HCEC 1CT (cell line): Measurements from ENCODE around the gene ANKS1A.
"Not testable (repeated sequence)": the region's sequence is repeated elsewhere in the genome, so short reads cannot be mapped to it uniquely, and the experiment has no call there.

Experiments used
- DNase-seq: peaks from one replicate; pipeline ENCODE4 v3.0.0-alpha.2; 2017

ANKS1A gene

DNA sequence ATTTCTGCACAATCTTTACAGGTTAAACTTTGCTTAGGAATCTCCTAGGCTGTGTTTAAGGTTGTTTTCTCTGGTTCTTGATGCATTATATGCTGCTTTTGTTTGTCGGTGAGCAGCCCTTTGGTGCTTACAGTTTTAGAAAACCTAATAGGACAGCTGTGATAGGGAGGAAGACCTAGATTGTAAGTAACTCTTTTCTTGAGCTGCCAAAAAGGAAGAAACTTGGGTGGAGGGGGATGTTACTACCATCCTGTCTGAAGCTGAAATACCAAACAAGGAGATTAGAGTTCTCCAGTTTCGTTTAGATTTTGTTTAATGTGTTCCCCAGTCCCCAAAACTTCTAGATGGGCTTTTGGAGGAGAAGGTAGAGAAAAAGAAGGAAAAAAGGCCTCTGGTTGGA, 72.0 kb downstream of the ANKS1A start:
- DNase-seq = no peak

GRCh38 chr6:34961574-34961973, 72.5 kb downstream of the ANKS1A start:
- no peak for DNase-seq

GRCh38 chr6:34964564-34964963, 75.5 kb downstream of the ANKS1A start:
- no peak for DNase-seq

DNA sequence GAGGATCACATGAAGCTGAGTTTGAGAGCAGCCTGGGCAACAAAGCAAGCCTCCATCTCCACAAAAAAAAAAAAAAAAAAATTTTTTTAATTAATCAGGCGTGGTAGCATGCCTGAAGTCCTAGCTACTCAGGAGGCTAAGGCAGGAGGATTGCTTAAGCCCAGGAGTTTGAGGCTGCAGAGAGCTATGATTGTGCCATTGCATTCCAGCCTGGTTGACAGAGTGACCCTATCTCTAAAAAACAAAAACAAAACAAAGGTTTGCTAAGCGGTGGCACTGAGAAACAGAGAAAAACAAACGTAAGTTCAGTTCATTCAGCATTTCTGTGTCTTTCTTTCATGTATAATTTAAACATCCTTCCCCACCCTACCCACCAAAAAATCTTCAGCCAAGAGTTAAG, 78.4 kb downstream of the ANKS1A start:
- no peak for DNase-seq

- peak; percentile 22 for DNase-seq
Observed at GRCh38 chr6:34969662-34970265, 80.7 kb downstream of the ANKS1A start.

- peak; percentile 23 for DNase-seq
Observed at GRCh38 chr6:34970488-34970887, 81.4 kb downstream of the ANKS1A start.

- peak; percentile 72 for DNase-seq
Observed at GRCh38 chr6:34970957-34971356, 81.9 kb downstream of the ANKS1A start.

DNA sequence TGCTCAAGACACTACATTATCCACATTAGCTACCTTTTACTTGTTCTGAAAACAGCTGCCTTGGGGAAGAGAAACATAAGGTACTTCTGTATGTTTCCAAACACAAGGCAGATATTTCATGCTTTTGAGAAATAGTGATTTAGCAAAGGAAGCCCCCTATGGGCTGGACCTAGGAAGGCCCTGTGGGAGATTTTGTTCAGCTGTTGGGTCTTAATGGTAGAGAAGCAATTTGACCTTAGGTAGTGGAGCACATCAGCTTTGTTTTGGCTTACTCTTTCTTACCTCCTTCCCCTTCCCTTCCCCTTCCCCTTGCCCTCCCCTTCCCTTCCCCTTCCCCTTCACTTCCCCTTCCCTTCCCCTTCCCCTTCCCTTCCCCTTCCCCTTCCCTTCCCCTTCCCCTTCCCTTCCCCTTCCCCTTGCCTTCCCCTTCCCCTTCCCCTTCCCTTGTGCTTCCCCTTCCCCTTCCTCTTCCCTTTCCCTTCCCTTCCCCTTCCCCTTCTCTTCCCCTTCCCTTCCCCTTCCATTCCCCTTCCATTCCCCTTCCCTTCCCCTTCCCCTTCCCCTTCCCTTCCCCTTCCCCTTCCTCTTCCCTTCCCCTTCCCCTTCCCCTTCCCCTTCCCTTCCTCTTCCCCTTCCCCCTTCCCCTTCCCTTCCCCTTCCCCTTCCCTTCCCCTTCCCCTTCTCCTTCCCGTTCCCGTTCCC, 84.6 kb downstream of the ANKS1A start:
- no peak for DNase-seq

GRCh38 chr6:34974249-34974642, 85.2 kb downstream of the ANKS1A start:
- no peak for DNase-seq

DNA sequence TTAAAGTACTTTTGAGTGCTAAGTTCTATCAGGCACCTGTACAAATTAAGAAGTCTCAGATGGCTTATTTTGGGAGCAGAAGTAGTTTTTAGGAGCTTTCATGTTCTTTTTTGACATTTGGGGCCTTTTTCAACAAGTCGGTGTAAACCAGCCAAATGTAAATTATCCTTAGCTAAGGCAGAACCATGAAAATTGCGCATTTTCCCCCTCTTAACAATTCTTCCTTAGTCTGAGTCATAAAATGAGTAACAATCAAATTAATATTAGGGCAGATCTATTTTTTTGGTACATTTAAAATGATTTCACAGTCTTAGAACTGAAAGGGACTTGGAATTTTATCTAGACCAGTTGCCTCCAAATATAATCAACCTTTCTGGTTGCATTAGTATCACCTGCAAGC, 87.2 kb downstream of the ANKS1A start:
- DNase-seq = no peak

DNA sequence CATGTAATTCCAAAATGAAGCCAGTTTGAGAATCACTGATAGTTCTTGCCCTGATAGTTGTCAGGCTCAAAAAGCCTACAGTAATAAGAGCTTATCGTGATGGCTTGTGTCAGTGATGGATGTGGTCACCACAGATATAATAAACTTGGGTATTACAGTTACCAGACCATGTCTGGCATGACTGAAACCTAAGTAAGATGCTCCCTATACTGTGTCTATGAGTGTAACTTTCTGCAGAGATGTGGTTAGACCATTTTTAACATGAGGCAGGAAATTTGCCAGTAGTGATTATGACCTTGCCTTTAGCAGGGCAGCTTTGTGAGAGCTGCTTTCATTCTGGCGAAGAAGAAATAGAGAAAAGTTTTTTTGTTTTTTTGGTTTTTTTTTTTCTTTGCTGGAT, 90.2 kb downstream of the ANKS1A start:
- DNase-seq = no peak

GRCh38 chr6:34979994-34980393, 90.9 kb downstream of the ANKS1A start:
- no peak for DNase-seq

DNA sequence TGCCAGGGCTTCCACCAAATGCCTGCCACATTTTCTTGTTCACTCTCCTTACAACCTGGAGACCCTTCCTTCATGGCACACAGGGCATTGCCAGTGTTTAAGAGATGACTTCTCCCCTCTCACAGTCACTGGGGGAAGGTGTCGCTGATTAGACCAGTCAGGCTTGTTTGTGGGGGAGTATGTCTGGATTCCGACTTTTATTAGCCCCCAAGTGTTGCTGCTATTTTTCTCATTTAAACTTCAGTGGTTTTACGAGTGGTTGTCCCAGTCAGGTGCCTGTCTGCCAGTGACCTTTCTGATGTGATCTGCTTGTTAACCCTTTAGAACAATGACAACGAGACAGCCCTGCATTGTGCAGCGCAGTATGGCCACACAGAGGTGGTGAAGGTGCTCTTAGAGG, 92.3 kb downstream of the ANKS1A start:
- DNase-seq = no peak

DNA sequence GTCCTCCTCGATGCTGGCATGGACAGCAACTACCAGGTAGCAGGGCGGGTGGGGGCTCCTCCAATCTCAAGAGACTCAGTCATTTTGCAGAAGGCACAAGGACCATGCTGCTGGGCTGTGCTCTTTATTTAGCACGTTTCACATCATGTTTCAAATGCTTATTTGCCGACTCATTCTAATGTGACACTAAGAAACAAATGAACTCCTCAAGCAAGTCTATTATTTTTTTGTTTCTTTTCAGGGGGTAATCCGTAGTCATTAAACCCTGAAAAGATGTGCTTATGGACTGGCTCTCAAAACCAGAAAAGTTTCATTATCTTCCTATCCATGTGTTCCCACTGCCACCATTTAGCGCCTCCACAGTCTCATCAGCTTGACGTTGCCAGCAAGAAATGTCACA, 92.9 kb downstream of the ANKS1A start:
- peak; percentile 25 for DNase-seq

DNA sequence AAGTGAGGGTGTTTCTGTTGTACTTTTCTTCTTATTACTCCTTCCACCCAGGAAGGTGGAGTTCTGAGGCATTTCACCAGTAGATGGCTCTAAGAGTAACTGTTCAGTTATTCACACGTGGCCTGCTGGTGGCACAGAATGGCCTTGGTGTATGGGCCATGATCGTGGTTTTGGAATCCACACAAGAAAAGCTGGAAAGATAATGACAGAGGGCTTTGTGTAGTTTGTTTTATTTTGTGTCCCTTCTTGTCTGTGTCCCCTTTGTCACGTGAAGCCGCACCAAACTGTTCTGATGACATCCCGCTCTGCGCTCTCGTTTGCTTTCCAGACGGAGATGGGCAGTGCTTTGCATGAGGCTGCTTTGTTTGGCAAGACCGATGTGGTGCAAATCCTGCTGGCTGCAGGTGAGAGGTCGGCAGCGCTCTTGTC, 93.4 kb downstream of the ANKS1A start:
- DNase-seq = peak; percentile 35

DNA sequence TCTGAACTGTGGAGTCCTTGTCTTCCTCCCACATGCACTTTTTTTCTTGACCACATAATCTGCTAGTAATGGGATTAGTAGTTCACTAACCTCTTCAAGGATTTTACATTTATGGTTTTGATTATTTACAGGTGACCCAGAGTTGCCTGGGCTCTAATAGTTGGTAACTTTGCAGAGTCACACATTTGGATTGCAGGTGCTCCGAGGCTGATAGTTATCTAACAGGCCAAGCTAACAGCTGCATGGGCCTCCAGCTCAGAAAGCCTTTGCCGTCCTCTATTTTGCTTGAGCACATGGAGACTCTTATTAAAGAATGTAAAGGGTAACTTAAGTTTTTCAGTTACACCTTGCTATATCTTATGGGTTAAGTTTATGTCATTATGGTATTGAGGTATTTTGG, 95.4 kb downstream of the ANKS1A start:
- DNase-seq = no peak

DNA sequence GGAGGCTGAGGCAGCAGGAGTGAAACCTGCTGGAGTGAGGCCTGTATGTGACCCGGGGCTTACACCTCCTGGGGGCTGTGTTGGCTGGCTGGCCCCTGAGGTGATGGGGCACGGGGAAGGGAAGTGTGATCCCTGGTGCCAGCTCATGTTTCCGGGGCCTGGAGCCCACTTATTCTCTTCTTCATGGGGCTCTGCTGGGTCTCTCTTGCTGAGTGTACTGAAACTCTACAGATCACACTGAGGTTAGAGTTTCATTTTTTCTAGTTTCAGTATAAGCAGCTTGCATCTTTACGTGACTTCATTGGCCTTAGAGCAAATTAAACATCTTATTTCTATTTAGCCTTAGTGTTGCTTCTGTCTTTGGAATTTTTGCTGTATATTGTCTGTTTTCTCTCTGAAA, 96.2 kb downstream of the ANKS1A start:
- no peak for DNase-seq

- DNase-seq = peak; percentile 70
Observed at GRCh38 chr6:34986845-34987246, 97.8 kb downstream of the ANKS1A start.

- DNase-seq = no peak
Observed at GRCh38 chr6:34987506-34987905, 98.5 kb downstream of the ANKS1A start.

DNA sequence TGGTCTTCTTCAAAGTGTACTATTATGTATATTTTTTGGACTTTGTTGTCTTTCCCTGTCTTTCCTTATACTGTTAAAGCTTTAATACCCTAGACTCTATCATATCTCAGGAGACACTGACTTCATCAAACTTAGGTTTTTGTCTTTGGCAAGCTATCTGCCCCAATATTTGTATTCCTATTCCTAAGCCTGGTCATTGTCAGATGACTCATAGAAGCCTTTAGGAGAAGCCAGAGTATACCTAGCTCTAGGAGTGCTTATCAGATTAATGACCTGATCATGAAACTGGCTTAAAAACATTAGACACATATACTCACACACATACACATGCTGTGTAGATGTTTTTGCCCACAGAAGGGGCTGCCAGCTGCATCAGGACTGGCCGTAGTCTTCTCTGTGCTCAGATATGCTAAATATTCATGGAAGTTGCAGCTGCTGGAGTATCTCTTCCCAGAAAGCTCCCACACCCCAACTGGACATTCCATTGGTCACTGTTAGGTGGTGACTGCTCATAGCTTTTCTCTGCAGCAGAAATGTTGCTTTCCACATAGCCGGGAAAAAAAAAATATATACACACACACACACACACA, 102.0 kb downstream of the ANKS1A start:
- DNase-seq = peak; percentile 1

GRCh38 chr6:34992376-34992775, 103.3 kb downstream of the ANKS1A start:
- DNase-seq = no peak

DNA sequence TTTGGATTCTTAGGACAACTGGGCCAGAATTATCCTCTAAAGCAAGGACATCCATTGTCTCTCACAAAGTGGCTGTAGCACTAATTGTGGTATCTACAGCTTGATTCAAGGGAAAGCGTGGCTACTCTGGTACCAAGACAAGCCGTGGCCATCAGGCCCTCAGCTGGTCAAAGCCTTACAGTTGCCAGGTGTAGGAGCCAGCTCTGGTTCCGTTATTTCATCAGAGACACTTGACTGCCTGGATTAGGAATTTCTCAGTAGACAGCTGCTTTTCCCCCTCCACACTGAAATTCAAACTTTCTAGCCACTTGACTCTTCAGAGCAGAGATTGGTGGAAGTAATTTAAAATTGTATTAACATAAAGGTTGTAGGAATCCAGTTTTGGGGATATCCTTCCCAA, 104.2 kb downstream of the ANKS1A start:
- DNase-seq = no peak

DNA sequence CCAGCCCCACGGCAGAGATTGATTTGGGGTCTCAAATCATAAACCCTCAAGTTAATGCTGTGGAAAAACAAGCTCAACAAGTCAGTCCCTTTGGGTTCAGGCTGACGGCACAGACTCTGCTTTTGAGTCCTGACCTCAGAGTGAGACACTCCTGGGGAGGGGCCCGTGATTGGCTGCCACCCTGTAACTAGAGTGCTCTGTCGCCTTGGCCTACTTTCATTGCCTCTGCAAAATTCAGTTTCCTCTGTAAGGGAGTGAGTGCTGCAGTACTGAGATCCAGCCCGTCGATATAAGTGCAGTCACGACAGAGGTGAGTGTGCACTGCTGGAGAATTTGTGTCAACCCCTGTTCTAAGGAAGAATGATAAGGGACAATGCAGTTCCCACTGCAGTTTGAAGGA, 105.6 kb downstream of the ANKS1A start:
- no peak for DNase-seq

DNA sequence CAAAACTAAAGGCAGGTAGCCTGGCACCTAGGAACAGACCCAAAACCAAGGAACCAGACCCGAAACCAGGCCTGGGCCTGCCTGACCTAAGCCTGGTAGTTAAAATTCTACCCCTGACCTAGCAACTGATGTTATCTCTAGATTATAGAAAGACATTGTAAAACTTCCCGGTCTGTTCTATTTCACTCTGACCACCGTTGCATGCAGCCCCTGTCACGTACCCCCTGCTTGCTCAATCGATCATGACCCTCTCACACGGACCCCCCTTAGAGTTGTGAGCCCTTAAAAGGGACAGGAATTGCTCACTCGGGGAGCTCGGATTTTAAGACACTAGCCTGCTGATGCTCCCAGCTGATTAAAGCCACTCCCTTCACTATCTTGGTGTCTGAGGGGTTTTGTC, 109.4 kb downstream of the ANKS1A start:
- DNase-seq = not testable (repeated sequence)

GRCh38 chr6:34999153-34999552, 110.1 kb downstream of the ANKS1A start:
- not testable (repeated sequence) for DNase-seq
